Gastroesophageal sphincter (tissue), 4 donors: ENCODE data around the gene CCL17. TPM values are rescaled to one million over a fixed set of nuclear protein-coding genes. Genes with fewer than 3 reads are reported as not detected.

ENCODE experiments used
- ATAC-seq: fragments of 150-250 bp; one replicate; pipeline ENCODE4 v1.9.1; 2016; ENCODE audit warnings: mild to moderate bottlenecking, moderate library complexity
- H3K27ac ChIP-seq, 4 donors: fragments of 200-600 bp; sonication (generic) in 3 of 4; 1 replicate in 3 of 4; 2 replicates in 1 of 4; pipeline ENCODE4 v1.5.1; 2016 to 2019
- H3K27me3 ChIP-seq: fragments of 200-600 bp; sonication (generic); one replicate; pipeline ENCODE4 v1.5.1; 2019
- H3K36me3 ChIP-seq, 2 donors: fragments of 200-600 bp; sonication (generic); one replicate each; pipeline ENCODE4 v1.5.1; 2019; ENCODE audit warnings: control low read depth in 1 of 2
- H3K4me1 ChIP-seq, 3 donors: fragments of 200-600 bp; sonication (generic); 1 replicate in 2 of 3; 2 replicates in 1 of 3; pipeline ENCODE4 v1.5.1; 2016 to 2019; ENCODE audit warnings: control low read depth in 2 of 3
- H3K4me3 ChIP-seq, 2 donors: fragments of 200-600 bp; sonication (generic); one replicate each; pipeline ENCODE4 v1.5.1; 2019; ENCODE audit warnings: mild to moderate bottlenecking in 1 of 2, moderate library complexity in 1 of 2
- H3K9me3 ChIP-seq, 3 donors: fragments of 200-600 bp; sonication (generic); one replicate each; pipeline ENCODE4 v1.5.1; 2017 to 2019; ENCODE audit warnings: control low read depth in 2 of 3
- CTCF ChIP-seq, 4 experiments: fragments of 200-600 bp in 2 of 4; fragments of 450-650 bp in 2 of 4; sonication (generic) in 1 of 4; IDR thresholded peaks; one replicate each; pipeline ENCODE4 v1.5.1; 2017 to 2019; ENCODE audit warnings: antibody characterized with exemption in 4 of 4, mild to moderate bottlenecking in 2 of 4, moderate library complexity in 2 of 4
- EP300 ChIP-seq: sonication (generic); formaldehyde crosslinking; IDR thresholded peaks from one replicate; pipeline ENCODE4 v1.6.1; 2017; ENCODE audit warnings: antibody characterized with exemption, mild to moderate bottlenecking
- POLR2A ChIP-seq, 2 donors: fragments of 450-650 bp; IDR thresholded peaks; one replicate each; pipeline ENCODE4 v1.6.1; 2017; ENCODE audit warnings: antibody characterized with exemption in 2 of 2, mild to moderate bottlenecking in 2 of 2, moderate library complexity in 1 of 2
- POLR2AphosphoS5 ChIP-seq: sonication (generic); formaldehyde crosslinking; IDR thresholded peaks from one replicate; pipeline ENCODE4 v1.6.1; 2017; ENCODE audit warnings: antibody characterized with exemption
- WGBS, 2 donors: methylation state at CpG; one replicate each; pipeline ENCODE4 v1.1.5; 2018; ENCODE audit warnings: low coverage in 1 of 2; 5-methylcytosine and 5-hydroxymethylcytosine counted together
- total RNA-seq, 4 donors: library from RNA; depleted of rRNA; stranded (reverse); fragments of >200 nt; gene quantifications; one replicate each; pipeline ENCODE4 v1.1.0, GENCODE V29; 2016

CCL17 gene
- total RNA-seq, 4 donors from 2014 or later = not detected

GRCh38 chr16:57416084-57416483, 11.5 kb downstream of the CCL17 start:
- no peak overlapping the region for H3K4me3 ChIP-seq
- peaks cover 0 to 35% (median 22%) of the 10 kb centered on the region in 3 donors for H3K4me1 ChIP-seq
- no peak for TF ChIP-seq CTCF (IDR thresholded peaks at IDR 0.05)
- TF ChIP-seq EP300 = no peak
- no peak for TF ChIP-seq POLR2AphosphoS5
- TF ChIP-seq POLR2A (IDR thresholded peaks at IDR 0.05) = no peak
- peak overlapping the region in 1 of 4 donors; percentile 71 for H3K27ac ChIP-seq
- no peaks in the 10 kb centered on the region for H3K9me3 ChIP-seq
- H3K36me3 ChIP-seq = no peaks in the 10 kb centered on the region
- ATAC-seq = no peak
- 80% methylated on average over 2 of the region's 16 CpGs; no CpG with 5 or more reads in 1 of the 2 donors for WGBS, 2 donors
- H3K27me3 ChIP-seq = no peaks in the 10 kb centered on the region

- Histone ChIP-seq H3K9me3 (no peaks in the 10 kb centered on the region), H3K4me3 (no peak overlapping the region), H3K27me3 (no peaks in the 10 kb centered on the region), H3K27ac (peak overlapping the region in 2 of 4 donors; percentile 43 to 70), H3K4me1 (peaks cover 0 to 51% (median 29%) of the 10 kb centered on the region in 3 donors), H3K36me3 (no peaks in the 10 kb centered on the region)
- TF ChIP-seq POLR2AphosphoS5 (no peak), EP300 (no peak), POLR2A (IDR thresholded peaks at IDR 0.05) (no peak), CTCF (IDR thresholded peaks at IDR 0.05) (no peak)
- WGBS, 2 donors = 69% methylated on average over 6 of the region's 6 CpGs; no CpG with 5 or more reads in 1 of the 2 donors
- no peak for ATAC-seq
Measured at GRCh38 chr16:57419506-57419905, 14.9 kb downstream of the CCL17 start.

- TF ChIP-seq CTCF (IDR thresholded peaks at IDR 0.05) = peak; percentile 50 to 80 (median 68)
- no peak for TF ChIP-seq POLR2AphosphoS5
- no peak for TF ChIP-seq POLR2A (IDR thresholded peaks at IDR 0.05)
- Histone ChIP-seq H3K4me3 (no peak overlapping the region), H3K9me3 (no peaks in the 10 kb centered on the region), H3K36me3 (peaks cover 0 to 11% of the 10 kb centered on the region in 2 donors), H3K27me3 (no peaks in the 10 kb centered on the region), H3K4me1 (peaks cover 0 to 46% (median 21%) of the 10 kb centered on the region in 3 donors), H3K27ac (peak overlapping the region in 3 of 4 donors; percentile 17 to 59 (median 22))
- WGBS, 2 donors = 2 to 30% methylated on average over 7 to 10 of the region's 10 CpGs
- ATAC-seq = peak; percentile 67
Measured at GRCh38 chr16:57422026-57422944, 17.7 kb downstream of the CCL17 start.

- peaks cover 0 to 38% (median 17%) of the 10 kb centered on the region in 3 donors for H3K4me1 ChIP-seq
- 63 to 66% methylated on average over 2 of the region's 2 CpGs for WGBS, 2 donors
- TF ChIP-seq EP300 (no peak), CTCF (IDR thresholded peaks at IDR 0.05) (no peak), POLR2AphosphoS5 (no peak)
- H3K27ac ChIP-seq = peak overlapping the region in 2 of 4 donors; percentile 8 to 59
- no peak for ATAC-seq
- no peak overlapping the region for H3K4me3 ChIP-seq
- H3K27me3 ChIP-seq = no peaks in the 10 kb centered on the region
- no peaks in the 10 kb centered on the region for H3K9me3 ChIP-seq
- H3K36me3 ChIP-seq = peaks cover 0 to 20% of the 10 kb centered on the region in 2 donors
Measured at GRCh38 chr16:57423152-57423551, 18.6 kb downstream of the CCL17 start.

- Histone ChIP-seq H3K27me3 (no peaks in the 10 kb centered on the region), H3K27ac (no peak overlapping the region), H3K9me3 (no peaks in the 10 kb centered on the region), H3K4me1 (peaks cover 0 to 23% (median 10%) of the 10 kb centered on the region in 3 donors), H3K4me3 (no peak overlapping the region), H3K36me3 (peaks cover 0 to 34% of the 10 kb centered on the region in 2 donors)
- no peak for TF ChIP-seq POLR2A (IDR thresholded peaks at IDR 0.05)
- TF ChIP-seq POLR2AphosphoS5 = no peak
- no peak for TF ChIP-seq EP300
- peak; percentile 44 for ATAC-seq
- WGBS, 2 donors = 48 to 67% methylated on average over 1 to 3 of the region's 3 CpGs
Measured at GRCh38 chr16:57424583-57424982, 20.0 kb downstream of the CCL17 start.
